Adrenal gland (tissue), 19 donors: Measurements from ENCODE around the gene NDUFS6. TPM values are rescaled to one million over a fixed set of nuclear protein-coding genes. Genes with fewer than 3 reads are reported as not detected.

Experiments used
- DNase-seq, 7 donors: peaks; one replicate each; pipeline ENCODE4 v3.0.0-alpha.2; 2019 to 2020
- H3K27ac ChIP-seq, 5 donors: fragments of 200-600 bp; sonication (generic) in 4 of 5; 1 replicate in 3 of 5; 2 replicates in 2 of 5; pipeline versions ENCODE4 v1.5.1 to v1.8.0; 2016 to 2020; ENCODE audit warnings: mild to moderate bottlenecking in 1 of 5
- H3K27me3 ChIP-seq: fragments of 200-600 bp; 2 replicates; pipeline ENCODE4 v1.8.0; 2021
- H3K36me3 ChIP-seq, 2 donors: fragments of 200-600 bp; replicated peaks in 1 of 2; 1 replicate in 1 of 2; 2 replicates in 1 of 2; pipeline versions ENCODE4 v1.5.1 to v1.8.0; 2018 to 2022
- H3K4me1 ChIP-seq, 2 donors: fragments of 200-600 bp; replicated peaks in 1 of 2; 1 replicate in 1 of 2; 2 replicates in 1 of 2; pipeline versions ENCODE4 v1.5.1 to v1.8.0; 2018 to 2021
- H3K4me3 ChIP-seq, 4 donors: fragments of 200-600 bp; sonication (generic) in 3 of 4; one replicate each; pipeline ENCODE4 v1.5.1; 2016 to 2018
- H3K9me3 ChIP-seq, 3 donors: fragments of 200-600 bp; sonication (generic) in 1 of 3; replicated peaks in 1 of 3; 1 replicate in 2 of 3; 2 replicates in 1 of 3; pipeline versions ENCODE4 v1.5.1 to v1.8.0; 2016 to 2021
- POLR2A ChIP-seq, 2 donors: fragments of 450-650 bp; IDR thresholded peaks; one replicate each; pipeline ENCODE4 v1.6.1; 2017; ENCODE audit warnings: antibody characterized with exemption in 2 of 2, mild to moderate bottlenecking in 2 of 2, moderate library complexity in 1 of 2
- WGBS, 4 donors: extraction: QIAGEN DNeasy Blood & Tissue Kit in 2 of 4; methylation state at CpG; one replicate each; pipeline versions ENCODE4 v1.1.5 to v1.1.7; 2013 to 2017; 5-methylcytosine and 5-hydroxymethylcytosine counted together
- intact Hi-C, 2 donors: fragments of 100-400 bp; cut with DNase I; formaldehyde crosslinking; loops; one replicate each; pipeline versions ENCODE4 v1.14.1 to v1.15.0; 2022 to 2023
- long read RNA-seq, 10 donors: library from polyadenylated mRNA in 3 of 10; unstranded in 2 of 10; stranded (forward) in 1 of 10; transcript quantifications; one replicate each; pipeline ENCODE4 v2.0.0 and lab custom pipeline, GENCODE V29; 2021 to 2026
- polyA plus RNA-seq, 3 donors: library from polyadenylated mRNA; stranded (reverse); fragments of 200-250 nt in 2 of 3; fragments of 350-450 nt in 1 of 3; fragmentation: Illumina TruSeq in 1 of 3; extraction: RNeasy Lipid Tissue Mini Kit (QIAGEN cat#74804) in 1 of 3; gene quantifications; one replicate each; pipeline ENCODE4 v1.2.3, GENCODE V29; 2013 to 2014
- total RNA-seq, 9 donors: library from RNA; depleted of rRNA in 4 of 9; stranded (reverse); fragments of >200 nt in 4 of 9; fragments of 120-200 nt in 1 of 9; fragmentation: NEBNext Ultra II Directional in 1 of 9; extraction: Animal tissue kit (Norgen Biotek cat#: 25700) in 1 of 9; gene quantifications; one replicate each; pipeline versions ENCODE4 v1.1.0 to v1.2.4, GENCODE V29; 2013 to 2023
- TF ChIP-seq, protein P1 (sequence below), 6 experiments: fragments of 450-650 bp in 4 of 6; fragments of 200-600 bp in 2 of 6; sonication (generic) in 1 of 6; IDR thresholded peaks; 1 replicate in 5 of 6; 2 replicates in 1 of 6; pipeline versions ENCODE4 v1.5.1 to v1.8.0; 2016 to 2021; ENCODE audit warnings: antibody characterized with exemption in 6 of 6, mild to moderate bottlenecking in 2 of 6, moderate library complexity in 1 of 6
- donor health status: healthy with polysubstance abuse.
- donor health status: Bipolar disorder and iron deficiency.
- donor health status: DM: yes; HTN: yes; CAD: no.
- donor health status: DM: no; HTN: no; CAD: no.
- donor health status: DM: no; HTN: no; CAD: no.
- donor health status: DM: yes; HTN: yes; CAD: no.

NDUFS6 gene
- total RNA-seq: 10 to 100 TPM; 23.3 to 75.8 (median 37.7) TPM
- polyA plus RNA-seq: 10 to 100 TPM; 32.3 to 58.6 (median 58.5) TPM
- long read RNA-seq, donor 1, transcript NDUFS6-201 (4 exons, 1,082 nt): major isoform, 51 of 61 reads
- long read RNA-seq, donor 1, partial matches to known transcripts: 0 of 61 reads
- long read RNA-seq, donor 1, other reads (novel, unspliced or antisense): 9 of 61 reads
- long read RNA-seq, donor 2, transcript NDUFS6-201 (4 exons, 1,082 nt): major isoform, 38 of 64 reads
- long read RNA-seq, donor 2, partial matches to known transcripts: 20 of 64 reads
- long read RNA-seq, donor 2, other reads (novel, unspliced or antisense): 6 of 64 reads
- long read RNA-seq, donor 3, transcript NDUFS6-201 (4 exons, 1,082 nt): major isoform, 43 of 50 reads
- long read RNA-seq, donor 3, partial matches to known transcripts: 5 of 50 reads
- long read RNA-seq, donor 3, other reads (novel, unspliced or antisense): 0 of 50 reads
- long read RNA-seq, donor 4, transcript NDUFS6-201 (4 exons, 1,082 nt): major isoform, 66 of 74 reads
- long read RNA-seq, donor 4, partial matches to known transcripts: 0 of 74 reads
- long read RNA-seq, donor 4, other reads (novel, unspliced or antisense): 7 of 74 reads
- long read RNA-seq, donor 5, transcript NDUFS6-201 (4 exons, 1,082 nt): major isoform, 51 of 53 reads
- long read RNA-seq, donor 5, partial matches to known transcripts: 0 of 53 reads
- long read RNA-seq, donor 5, other reads (novel, unspliced or antisense): 2 of 53 reads
- long read RNA-seq, donor 6, transcript NDUFS6-201 (4 exons, 1,082 nt): major isoform, 58 of 63 reads
- long read RNA-seq, donor 6, partial matches to known transcripts: 1 of 63 reads
- long read RNA-seq, donor 6, other reads (novel, unspliced or antisense): 3 of 63 reads
- long read RNA-seq, donor 7, transcript NDUFS6-201 (4 exons, 1,082 nt): major isoform, 38 of 46 reads
- long read RNA-seq, donor 7, partial matches to known transcripts: 8 of 46 reads
- long read RNA-seq, donor 7, other reads (novel, unspliced or antisense): 0 of 46 reads
- long read RNA-seq, donor 8, transcript NDUFS6-201 (4 exons, 1,082 nt): major isoform, 52 of 60 reads
- long read RNA-seq, donor 8, partial matches to known transcripts: 7 of 60 reads
- long read RNA-seq, donor 8, other reads (novel, unspliced or antisense): 0 of 60 reads
- long read RNA-seq, donor 9, transcript NDUFS6-201 (4 exons, 1,082 nt): major isoform, 40 of 49 reads
- long read RNA-seq, donor 9, partial matches to known transcripts: 7 of 49 reads
- long read RNA-seq, donor 9, other reads (novel, unspliced or antisense): 0 of 49 reads
- long read RNA-seq, donor 10, transcript NDUFS6-201 (4 exons, 1,082 nt): major isoform, 17 of 18 reads
- long read RNA-seq, donor 10, partial matches to known transcripts: 0 of 18 reads
- long read RNA-seq, donor 10, other reads (novel, unspliced or antisense): 0 of 18 reads

DNA sequence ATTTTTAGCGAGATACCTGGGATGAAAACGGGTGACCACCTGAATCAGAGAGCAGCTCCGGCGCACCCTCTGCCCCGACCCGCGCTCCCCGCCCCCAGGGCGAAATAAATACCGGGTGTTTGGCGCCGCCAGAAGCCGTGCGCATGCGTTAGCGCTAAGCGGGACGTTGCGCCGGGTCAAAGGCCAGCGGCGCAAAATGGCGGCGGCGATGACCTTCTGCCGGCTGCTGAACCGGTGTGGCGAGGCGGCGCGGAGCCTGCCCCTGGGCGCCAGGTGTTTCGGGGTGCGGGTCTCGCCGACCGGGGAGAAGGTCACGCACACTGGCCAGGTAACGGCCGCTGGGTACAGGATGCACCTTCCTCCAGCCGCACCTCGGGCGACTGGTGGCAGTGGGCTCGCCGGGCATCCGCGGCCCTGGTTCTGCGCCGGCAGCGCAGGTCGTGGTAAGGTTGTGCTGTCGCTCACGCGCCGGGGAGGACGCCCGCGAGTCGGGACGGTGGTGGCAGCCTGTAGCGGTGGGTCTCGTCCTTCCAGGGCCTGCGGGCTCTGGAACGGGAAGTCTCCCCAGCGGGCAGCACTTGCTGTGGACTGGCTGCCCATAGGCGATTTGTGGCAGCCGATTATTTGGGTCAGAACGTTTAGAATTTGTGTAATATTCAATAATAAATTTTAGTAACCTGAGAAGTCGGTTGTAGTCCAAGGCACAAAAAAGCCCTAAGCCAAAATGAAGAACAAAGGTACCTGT lies at the start of gene NDUFS6:
Gene NDUFS6, plus strand, starts transcription at position 186 of the 745 bp plus-strand sequence. Its CDS starts 11 bp downstream, at position 197.
- Histone ChIP-seq H3K27me3 (no peaks in the 10 kb centered on the region), H3K9me3 (no peaks in the 10 kb centered on the region), H3K27ac (peak within 1 kb of the TSS; percentile 55 to 90 (median 86)), H3K36me3 (peaks cover 0 to 50% of the 10 kb centered on the region in 2 donors), H3K4me1 (peaks cover 7 to 16% of the 10 kb centered on the region in 2 donors), H3K4me3 (peak within 1 kb of the TSS; percentile 46 to 79 (median 54))
- intact Hi-C loops: no loop called here
- 0 to 1% (median 0%) methylated on average over 23 to 69 of the region's 69 CpGs for WGBS, 4 donors
- peak; percentile 76 to 86 (median 80) for DNase-seq
- peak; percentile 26 to 57 for TF ChIP-seq POLR2A (IDR thresholded peaks at IDR 0.05)
- TF ChIP-seq, protein P1, sequence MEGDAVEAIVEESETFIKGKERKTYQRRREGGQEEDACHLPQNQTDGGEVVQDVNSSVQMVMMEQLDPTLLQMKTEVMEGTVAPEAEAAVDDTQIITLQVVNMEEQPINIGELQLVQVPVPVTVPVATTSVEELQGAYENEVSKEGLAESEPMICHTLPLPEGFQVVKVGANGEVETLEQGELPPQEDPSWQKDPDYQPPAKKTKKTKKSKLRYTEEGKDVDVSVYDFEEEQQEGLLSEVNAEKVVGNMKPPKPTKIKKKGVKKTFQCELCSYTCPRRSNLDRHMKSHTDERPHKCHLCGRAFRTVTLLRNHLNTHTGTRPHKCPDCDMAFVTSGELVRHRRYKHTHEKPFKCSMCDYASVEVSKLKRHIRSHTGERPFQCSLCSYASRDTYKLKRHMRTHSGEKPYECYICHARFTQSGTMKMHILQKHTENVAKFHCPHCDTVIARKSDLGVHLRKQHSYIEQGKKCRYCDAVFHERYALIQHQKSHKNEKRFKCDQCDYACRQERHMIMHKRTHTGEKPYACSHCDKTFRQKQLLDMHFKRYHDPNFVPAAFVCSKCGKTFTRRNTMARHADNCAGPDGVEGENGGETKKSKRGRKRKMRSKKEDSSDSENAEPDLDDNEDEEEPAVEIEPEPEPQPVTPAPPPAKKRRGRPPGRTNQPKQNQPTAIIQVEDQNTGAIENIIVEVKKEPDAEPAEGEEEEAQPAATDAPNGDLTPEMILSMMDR (IDR thresholded peaks at IDR 0.05): no peak

DNA sequence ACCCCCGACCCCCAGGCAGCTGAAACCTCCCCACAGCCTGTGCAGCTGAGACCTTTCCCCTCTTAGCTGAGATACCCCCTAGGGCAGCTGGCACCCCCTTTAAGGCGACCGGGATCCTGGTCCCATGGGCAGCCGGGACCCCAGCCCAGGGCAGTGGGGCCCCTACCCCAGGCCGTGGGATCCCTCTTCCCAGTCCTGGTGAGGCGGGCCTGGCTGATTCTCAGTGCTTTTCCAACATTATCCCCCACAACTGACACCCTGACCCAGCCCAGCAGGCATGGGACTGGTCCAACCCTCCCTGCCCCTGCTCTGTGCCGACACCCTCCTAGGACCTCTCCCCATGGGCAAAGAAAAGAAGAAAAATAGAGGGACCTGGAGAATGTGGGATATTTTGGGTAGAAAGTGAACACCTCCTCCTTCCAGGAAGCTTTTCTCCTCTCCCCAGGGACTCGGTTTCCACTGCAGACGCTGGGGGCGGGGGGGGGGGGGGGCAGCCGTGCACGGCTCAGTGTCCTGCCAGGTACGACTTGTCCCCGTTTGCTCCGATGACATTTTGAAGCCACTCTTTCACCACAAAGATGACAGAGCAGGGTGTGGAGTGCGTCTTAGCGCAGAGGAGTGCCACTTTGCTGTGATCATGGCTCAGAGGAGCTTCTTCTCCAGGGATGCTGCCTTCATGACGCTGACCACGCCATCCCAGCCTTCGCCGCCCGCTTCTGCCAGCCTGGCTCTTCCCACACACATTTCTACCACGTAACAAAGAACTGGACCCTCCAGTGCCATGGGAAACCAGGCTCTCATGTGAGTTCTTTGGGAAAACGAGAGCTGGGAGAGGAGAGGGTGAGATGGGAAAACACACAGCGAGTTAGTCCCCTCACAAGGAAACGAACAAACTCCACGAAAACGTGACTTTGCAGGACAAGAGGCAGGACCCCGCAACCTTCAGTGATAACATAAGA lies 49.1 kb upstream of the NDUFS6 start:
- WGBS, 4 donors: 71 to 76% (median 72%) methylated on average over 21 to 29 of the region's 29 CpGs
- Histone ChIP-seq H3K9me3 (no peaks in the 10 kb centered on the region), H3K4me1 (no peaks in the 10 kb centered on the region), H3K36me3 (no peaks in the 10 kb centered on the region), H3K4me3 (no peak overlapping the region), H3K27ac (no peak overlapping the region), H3K27me3 (no peaks in the 10 kb centered on the region)
- DNase-seq: peak in 1 of 7 donors; percentile 27
- TF ChIP-seq, protein P1 (IDR thresholded peaks at IDR 0.05): no peak
- TF ChIP-seq POLR2A (IDR thresholded peaks at IDR 0.05): no peak
- intact Hi-C loops: no loop called here

DNA sequence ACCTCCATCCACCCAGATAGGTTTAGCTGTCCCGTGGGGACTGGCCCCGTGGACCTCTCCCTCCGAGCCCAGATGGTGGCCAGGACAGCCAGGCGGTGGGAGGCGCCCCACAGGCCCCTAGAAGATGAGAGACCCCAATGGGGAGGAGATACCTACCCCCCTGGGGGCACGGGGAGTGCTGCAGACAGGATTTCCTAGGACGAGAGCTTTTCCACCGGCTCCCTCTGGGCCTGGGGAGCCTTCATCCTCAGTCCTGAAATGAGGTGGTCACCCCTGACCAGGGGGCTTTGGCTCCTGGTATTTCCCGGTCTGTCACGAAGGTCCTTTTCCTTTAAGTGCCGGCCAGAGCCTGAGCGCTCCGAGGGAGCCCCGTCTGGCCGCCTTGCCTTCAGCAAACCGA lies 48.3 kb upstream of the NDUFS6 start:
- intact Hi-C loops: no loop called here
- no peak overlapping the region for H3K4me3 ChIP-seq
- H3K9me3 ChIP-seq: no peaks in the 10 kb centered on the region
- TF ChIP-seq, protein P1 (IDR thresholded peaks at IDR 0.05): no peak
- TF ChIP-seq POLR2A (IDR thresholded peaks at IDR 0.05): no peak
- no peaks in the 10 kb centered on the region for H3K4me1 ChIP-seq
- 70 to 75% (median 73%) methylated on average over 9 to 16 of the region's 16 CpGs for WGBS, 4 donors
- DNase-seq: peak in 2 of 7 donors; percentile 4 to 14
- H3K27ac ChIP-seq: no peak overlapping the region
- no peaks in the 10 kb centered on the region for H3K27me3 ChIP-seq
- no peaks in the 10 kb centered on the region for H3K36me3 ChIP-seq
